Stimulated activated memory B cell treated with anti-CD40 and anti-IgM and Interleukin-4, amounts not matched to agents 10 μg/mL and 1 μg/mL and 100 μg/mL, for 72 hours (primary cell): ENCODE results near the gene ZNF385D.

Experiments used
- ATAC-seq: fragments of 150-1000 bp; cut with Tn5 transposase; 2 replicates; pipeline ENCODE4 v1.10.0; 2021
- H3K27ac Mint-ChIP-seq: one replicate; pipeline ENCODE4 v1.8.0; 2022; ENCODE audit warnings: mild to moderate bottlenecking, mixed read lengths
- H3K27me3 Mint-ChIP-seq: one replicate; pipeline ENCODE4 v1.8.0; 2022; ENCODE audit warnings: mixed read lengths
- H3K36me3 Mint-ChIP-seq: one replicate; pipeline ENCODE4 v1.8.0; 2022; ENCODE audit warnings: mixed read lengths
- H3K4me1 Mint-ChIP-seq: one replicate; pipeline ENCODE4 v1.8.0; 2022; ENCODE audit warnings: mixed read lengths
- H3K4me3 Mint-ChIP-seq: one replicate; pipeline ENCODE4 v1.8.0; 2022; ENCODE audit warnings: mild to moderate bottlenecking, moderate library complexity, mixed read lengths
- H3K9me3 Mint-ChIP-seq: one replicate; pipeline ENCODE4 v1.8.0; 2022; ENCODE audit warnings: mixed read lengths

ZNF385D gene

GRCh38 chr3:21750831-21751391 lies at the start of gene ZNF385D:
ZNF385D (minus strand) TSS chr3:21751210; CDS start chr3:21750916, 294 bp downstream.
- Mint-ChIP-seq H3K4me1 (no peaks in the 10 kb centered on the region), H3K9me3 (peaks cover 1% of the 10 kb centered on the region), H3K27me3 (no peaks in the 10 kb centered on the region), H3K4me3 (no peak within 1 kb of the TSS), H3K27ac (no peak within 1 kb of the TSS), H3K36me3 (no peaks in the 10 kb centered on the region)
- no peak for ATAC-seq

GRCh38 chr3:21798356-21799088 lies 47.5 kb upstream of the ZNF385D start:
- Mint-ChIP-seq H3K27ac (no peak overlapping the region), H3K27me3 (no peaks in the 10 kb centered on the region), H3K4me3 (no peak overlapping the region), H3K36me3 (no peaks in the 10 kb centered on the region), H3K4me1 (no peaks in the 10 kb centered on the region), H3K9me3 (peaks cover 9% of the 10 kb centered on the region)
- ATAC-seq = no peak

- no peak overlapping the region for H3K4me3 Mint-ChIP-seq
- H3K27me3 Mint-ChIP-seq = no peaks in the 10 kb centered on the region
- ATAC-seq = no peak
- peaks cover 5% of the 10 kb centered on the region for H3K9me3 Mint-ChIP-seq
- H3K27ac Mint-ChIP-seq = no peak overlapping the region
- no peaks in the 10 kb centered on the region for H3K4me1 Mint-ChIP-seq
- no peaks in the 10 kb centered on the region for H3K36me3 Mint-ChIP-seq
These were observed 44.9 kb upstream of the ZNF385D start for GRCh38 chr3:21795921-21796320.

- H3K9me3 Mint-ChIP-seq = peaks cover 5% of the 10 kb centered on the region
- no peaks in the 10 kb centered on the region for H3K36me3 Mint-ChIP-seq
- H3K4me3 Mint-ChIP-seq = no peak overlapping the region
- no peaks in the 10 kb centered on the region for H3K4me1 Mint-ChIP-seq
- H3K27ac Mint-ChIP-seq = no peak overlapping the region
- no peaks in the 10 kb centered on the region for H3K27me3 Mint-ChIP-seq
- no peak for ATAC-seq
These were observed 44.3 kb upstream of the ZNF385D start for GRCh38 chr3:21795152-21795837.

GRCh38 chr3:21794291-21794690 lies 43.3 kb upstream of the ZNF385D start:
- H3K4me1 Mint-ChIP-seq = no peaks in the 10 kb centered on the region

GRCh38 chr3:21792176-21792575 lies 41.2 kb upstream of the ZNF385D start:
- Mint-ChIP-seq H3K27ac (no peak overlapping the region), H3K4me3 (no peak overlapping the region), H3K4me1 (no peaks in the 10 kb centered on the region), H3K9me3 (no peaks in the 10 kb centered on the region), H3K27me3 (no peaks in the 10 kb centered on the region), H3K36me3 (no peaks in the 10 kb centered on the region)
- no peak for ATAC-seq

More at GRCh38 chr3:21794291-21794690, 43.3 kb upstream of the ZNF385D start:
- Mint-ChIP-seq H3K4me3 (no peak overlapping the region), H3K27ac (no peak overlapping the region), H3K36me3 (no peaks in the 10 kb centered on the region), H3K9me3 (peaks cover 2% of the 10 kb centered on the region), H3K27me3 (no peaks in the 10 kb centered on the region)
- no peak for ATAC-seq

GRCh38 chr3:21791356-21791755 lies 40.3 kb upstream of the ZNF385D start:
- no peak overlapping the region for H3K4me3 Mint-ChIP-seq
- H3K27ac Mint-ChIP-seq = no peak overlapping the region
- no peaks in the 10 kb centered on the region for H3K27me3 Mint-ChIP-seq
- no peaks in the 10 kb centered on the region for H3K4me1 Mint-ChIP-seq
- H3K9me3 Mint-ChIP-seq = no peaks in the 10 kb centered on the region
- ATAC-seq = no peak
- no peaks in the 10 kb centered on the region for H3K36me3 Mint-ChIP-seq

GRCh38 chr3:21790466-21790865 lies 39.5 kb upstream of the ZNF385D start:
- no peaks in the 10 kb centered on the region for H3K4me1 Mint-ChIP-seq

GRCh38 chr3:21789730-21790129 lies 38.7 kb upstream of the ZNF385D start:
- H3K27ac Mint-ChIP-seq = no peak overlapping the region
- no peaks in the 10 kb centered on the region for H3K9me3 Mint-ChIP-seq
- ATAC-seq = no peak
- no peaks in the 10 kb centered on the region for H3K27me3 Mint-ChIP-seq
- no peaks in the 10 kb centered on the region for H3K4me1 Mint-ChIP-seq
- no peaks in the 10 kb centered on the region for H3K36me3 Mint-ChIP-seq
- H3K4me3 Mint-ChIP-seq = no peak overlapping the region

More at GRCh38 chr3:21790466-21790865, 39.5 kb upstream of the ZNF385D start:
- no peaks in the 10 kb centered on the region for H3K9me3 Mint-ChIP-seq
- H3K27ac Mint-ChIP-seq = no peak overlapping the region
- no peak overlapping the region for H3K4me3 Mint-ChIP-seq
- H3K27me3 Mint-ChIP-seq = no peaks in the 10 kb centered on the region
- no peak for ATAC-seq
- no peaks in the 10 kb centered on the region for H3K36me3 Mint-ChIP-seq

GRCh38 chr3:21786438-21786797 lies 35.4 kb upstream of the ZNF385D start:
- ATAC-seq = no peak
- Mint-ChIP-seq H3K9me3 (no peaks in the 10 kb centered on the region), H3K27ac (no peak overlapping the region), H3K27me3 (no peaks in the 10 kb centered on the region), H3K36me3 (no peaks in the 10 kb centered on the region), H3K4me1 (no peaks in the 10 kb centered on the region), H3K4me3 (no peak overlapping the region)

GRCh38 chr3:21785765-21786437 lies 34.9 kb upstream of the ZNF385D start:
- Mint-ChIP-seq H3K27ac (no peak overlapping the region), H3K27me3 (no peaks in the 10 kb centered on the region), H3K36me3 (no peaks in the 10 kb centered on the region), H3K9me3 (no peaks in the 10 kb centered on the region), H3K4me3 (no peak overlapping the region), H3K4me1 (no peaks in the 10 kb centered on the region)
- no peak for ATAC-seq

GRCh38 chr3:21783839-21784238 lies 32.8 kb upstream of the ZNF385D start:
- Mint-ChIP-seq H3K9me3 (no peaks in the 10 kb centered on the region), H3K4me3 (no peak overlapping the region), H3K27ac (no peak overlapping the region), H3K27me3 (no peaks in the 10 kb centered on the region), H3K4me1 (no peaks in the 10 kb centered on the region), H3K36me3 (no peaks in the 10 kb centered on the region)
- no peak for ATAC-seq

- ATAC-seq = no peak
- Mint-ChIP-seq H3K4me1 (no peaks in the 10 kb centered on the region), H3K9me3 (peaks cover 4% of the 10 kb centered on the region), H3K27me3 (no peaks in the 10 kb centered on the region), H3K4me3 (no peak overlapping the region), H3K36me3 (no peaks in the 10 kb centered on the region), H3K27ac (no peak overlapping the region)
These were observed 30.3 kb upstream of the ZNF385D start for GRCh38 chr3:21781355-21781754.

- H3K27me3 Mint-ChIP-seq = no peaks in the 10 kb centered on the region
- H3K9me3 Mint-ChIP-seq = peaks cover 4% of the 10 kb centered on the region
- no peak overlapping the region for H3K4me3 Mint-ChIP-seq
- no peaks in the 10 kb centered on the region for H3K36me3 Mint-ChIP-seq
- no peaks in the 10 kb centered on the region for H3K4me1 Mint-ChIP-seq
- no peak for ATAC-seq
- no peak overlapping the region for H3K27ac Mint-ChIP-seq
These were observed 28.9 kb upstream of the ZNF385D start for GRCh38 chr3:21779909-21780308.

GRCh38 chr3:21778715-21779114 lies 27.7 kb upstream of the ZNF385D start:
- H3K27ac Mint-ChIP-seq = no peak overlapping the region
- no peaks in the 10 kb centered on the region for H3K27me3 Mint-ChIP-seq
- no peak for ATAC-seq
- H3K36me3 Mint-ChIP-seq = no peaks in the 10 kb centered on the region
- H3K9me3 Mint-ChIP-seq = peaks cover 8% of the 10 kb centered on the region
- no peaks in the 10 kb centered on the region for H3K4me1 Mint-ChIP-seq
- no peak overlapping the region for H3K4me3 Mint-ChIP-seq
